ENCODE results near the gene NUDT8.
"Not testable (repeated sequence)": the region's sequence is repeated elsewhere in the genome, so short reads cannot be mapped to it uniquely, and the experiment has no call there.

Gene NUDT8

DNA sequence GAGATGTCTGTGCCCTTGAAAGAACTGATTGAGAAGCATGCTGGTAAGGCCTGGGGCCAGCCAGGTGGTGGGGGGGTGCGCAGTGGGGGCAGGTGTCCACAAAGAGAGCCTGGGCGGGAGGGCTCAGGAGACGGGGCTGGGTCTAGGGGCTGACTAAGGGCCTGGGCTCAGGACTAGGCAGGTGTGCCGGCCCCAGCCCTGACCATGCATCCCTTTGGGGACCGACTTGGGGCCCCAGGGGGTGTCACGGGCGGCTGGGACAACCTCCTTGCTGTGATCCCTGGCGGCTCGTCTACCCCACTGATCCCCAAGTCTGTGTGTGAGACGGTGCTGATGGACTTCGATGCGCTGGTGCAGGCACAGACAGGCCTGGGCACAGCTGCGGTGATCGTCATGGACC lies 18.6 kb downstream of the NUDT8 start:
- no peak for FAIRE-seq

DNA sequence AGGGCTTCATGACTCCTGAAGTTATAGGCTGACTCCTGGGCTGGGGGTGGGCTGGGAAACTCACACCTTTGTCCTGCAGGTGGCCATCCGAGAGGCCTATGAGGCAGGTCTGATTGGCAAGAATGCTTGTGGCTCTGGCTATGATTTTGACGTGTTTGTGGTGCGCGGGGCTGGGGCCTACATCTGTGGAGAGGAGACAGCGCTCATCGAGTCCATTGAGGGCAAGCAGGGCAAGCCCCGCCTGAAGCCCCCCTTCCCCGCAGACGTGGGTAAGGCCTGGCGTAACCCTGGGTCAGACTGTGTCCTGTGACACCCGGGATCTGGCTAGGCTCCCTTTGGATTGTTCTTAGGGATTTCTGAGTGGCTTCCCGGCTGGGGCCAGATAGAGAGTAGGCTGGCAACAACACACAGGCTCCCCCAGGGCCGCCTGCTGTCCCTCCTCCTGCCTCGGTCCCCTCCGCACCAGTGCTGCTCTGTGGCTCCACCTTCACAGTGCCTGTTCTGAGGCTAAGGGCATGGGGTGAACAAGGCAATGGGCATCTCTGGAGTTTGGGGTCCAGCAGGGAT lies 19.4 kb downstream of the NUDT8 start:
- no peak for FAIRE-seq

DNA sequence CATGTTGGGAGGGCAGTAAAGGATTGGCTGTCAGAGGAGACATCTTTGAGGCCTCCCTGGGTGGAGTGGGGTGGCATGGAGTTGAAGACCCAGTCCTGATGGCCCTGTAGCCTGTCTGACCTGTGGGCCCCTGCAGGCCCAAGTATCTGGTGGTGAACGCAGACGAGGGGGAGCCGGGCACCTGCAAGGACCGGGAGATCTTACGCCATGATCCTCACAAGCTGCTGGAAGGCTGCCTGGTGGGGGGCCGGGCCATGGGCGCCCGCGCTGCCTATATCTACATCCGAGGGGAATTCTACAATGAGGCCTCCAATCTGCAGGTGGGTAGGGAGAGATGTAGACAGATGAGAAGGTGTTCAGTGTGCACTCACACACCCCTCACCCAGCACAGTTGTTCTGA lies 20.4 kb downstream of the NUDT8 start:
- FAIRE-seq: no peak

DNA sequence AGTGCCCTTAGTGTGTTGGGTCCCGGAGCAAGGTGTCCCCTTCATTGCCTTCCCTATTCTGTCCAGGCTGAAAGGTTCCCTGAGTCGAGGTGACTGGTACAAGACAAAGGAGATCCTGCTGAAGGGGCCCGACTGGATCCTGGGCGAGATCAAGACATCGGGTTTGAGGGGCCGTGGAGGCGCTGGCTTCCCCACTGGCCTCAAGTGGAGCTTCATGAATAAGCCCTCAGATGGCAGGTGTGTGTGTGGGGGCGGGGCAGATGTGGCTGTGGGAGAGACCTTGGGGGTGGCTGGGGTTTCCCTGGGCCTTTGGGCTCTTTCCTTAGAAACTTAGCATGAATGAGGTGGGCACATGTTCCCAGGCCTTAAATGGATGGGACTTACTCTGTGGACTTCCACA lies 21.3 kb downstream of the NUDT8 start:
- no peak for FAIRE-seq

DNA sequence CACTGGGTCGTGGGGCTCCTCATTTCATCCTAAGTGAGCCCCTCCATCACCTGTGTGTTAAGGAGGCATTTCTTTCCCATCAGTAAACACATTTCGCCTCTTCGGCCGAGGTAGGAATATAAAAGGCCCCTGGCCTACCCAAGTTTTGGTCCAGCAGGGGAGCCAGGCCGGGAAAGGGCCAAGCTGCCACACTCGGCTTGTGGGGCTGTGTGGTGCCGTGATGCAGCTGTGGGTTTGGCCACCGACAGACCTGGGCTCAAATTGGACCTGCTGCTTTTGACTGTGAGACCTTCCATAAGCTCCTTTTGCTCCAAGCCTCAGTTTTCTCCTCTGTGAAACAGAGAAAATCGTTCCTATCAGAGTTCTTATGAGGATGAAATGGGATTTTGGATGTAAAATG lies 22.2 kb downstream of the NUDT8 start:
- no peak for FAIRE-seq

DNA sequence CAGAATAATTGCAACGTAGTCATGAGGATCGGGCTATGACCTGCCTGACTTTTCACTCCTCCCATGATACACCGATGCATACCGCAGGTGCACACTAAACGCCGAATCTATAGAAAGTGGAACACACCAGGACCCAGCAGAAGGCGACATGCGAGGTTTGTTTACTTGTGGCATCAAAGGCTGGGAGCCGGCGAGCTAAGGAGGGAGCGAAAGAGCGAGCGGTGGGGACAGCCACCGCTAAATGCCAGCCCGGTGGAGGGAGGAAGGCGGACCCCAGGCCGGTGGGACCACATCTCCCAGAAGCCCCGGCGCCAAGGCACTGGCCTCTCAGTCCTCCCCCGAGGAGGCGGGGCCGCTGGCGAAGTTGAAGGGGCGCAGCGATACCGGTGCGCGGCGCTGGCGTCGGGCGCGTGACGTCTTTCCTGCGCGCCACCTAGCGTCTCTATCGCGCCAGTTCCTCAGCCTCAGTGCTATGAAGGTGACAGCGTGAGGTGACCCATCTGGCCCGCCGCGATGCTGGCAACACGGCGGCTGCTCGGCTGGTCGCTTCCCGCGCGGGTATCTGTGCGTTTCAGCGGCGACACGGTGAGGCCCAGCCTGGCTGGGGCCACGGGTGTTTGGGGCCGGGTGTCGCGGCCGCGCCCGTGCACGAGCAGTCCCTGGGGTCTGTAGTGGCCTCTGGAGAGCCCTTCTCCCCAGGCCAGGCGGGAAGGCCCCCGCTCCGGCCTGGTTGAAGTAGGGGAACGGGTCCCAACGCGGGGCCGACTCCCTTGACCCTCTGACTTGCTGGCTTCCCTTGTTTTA lies 23.0 kb downstream of the NUDT8 start, which contains the start of gene NDUFV1:
NDUFV1 (plus strand) TSS at position 445 of the 804 bp plus-strand sequence; CDS start at position 514, 69 bp downstream.
- peak; percentile 76 for FAIRE-seq

GRCh38 chr11:67606093-67606491 lies 23.6 kb downstream of the NUDT8 start:
- FAIRE-seq: no peak

GRCh38 chr11:67605231-67606011 lies 24.3 kb downstream of the NUDT8 start:
- FAIRE-seq: no peak

GRCh38 chr11:67604815-67605214 lies 24.9 kb downstream of the NUDT8 start:
- no peak for FAIRE-seq

GRCh38 chr11:67604119-67604518 lies 25.6 kb downstream of the NUDT8 start:
- FAIRE-seq: not testable (repeated sequence)

- FAIRE-seq: no peak
Measured at GRCh38 chr11:67601098-67601497, 28.6 kb downstream of the NUDT8 start.

DNA sequence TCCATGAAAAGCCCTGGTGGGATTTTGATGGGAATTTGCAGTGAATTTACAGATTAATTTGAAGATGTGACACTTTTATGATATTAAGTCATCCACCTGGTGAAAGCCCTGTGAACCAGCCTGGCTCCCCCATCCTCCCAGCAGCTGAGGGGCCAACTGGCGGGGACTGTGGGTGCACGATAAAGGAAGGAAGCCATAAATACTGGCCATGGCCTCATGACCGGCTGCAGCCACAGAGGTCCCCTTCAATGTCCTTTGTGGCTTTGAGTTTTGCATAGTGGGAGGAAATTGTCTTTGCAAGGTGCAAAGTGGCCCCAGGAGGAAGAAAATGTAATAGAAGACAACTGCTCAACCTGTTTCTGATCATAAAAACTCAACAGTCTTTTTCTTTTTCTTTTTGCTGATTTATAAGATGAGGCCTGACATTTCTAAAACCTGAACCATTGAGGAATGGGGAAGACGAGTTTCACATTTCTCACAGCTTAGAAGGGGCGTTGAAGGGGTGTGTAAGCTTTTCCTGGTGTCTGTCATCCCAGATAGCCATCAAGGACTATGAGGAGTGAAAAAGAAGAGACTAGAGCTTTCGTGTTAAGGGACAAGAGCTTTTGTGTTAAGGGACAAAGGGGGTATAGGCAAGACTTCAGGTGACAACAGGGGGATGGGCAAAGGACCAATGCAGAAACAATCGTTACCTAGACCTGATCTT lies 29.3 kb downstream of the NUDT8 start:
- no peak for FAIRE-seq

DNA sequence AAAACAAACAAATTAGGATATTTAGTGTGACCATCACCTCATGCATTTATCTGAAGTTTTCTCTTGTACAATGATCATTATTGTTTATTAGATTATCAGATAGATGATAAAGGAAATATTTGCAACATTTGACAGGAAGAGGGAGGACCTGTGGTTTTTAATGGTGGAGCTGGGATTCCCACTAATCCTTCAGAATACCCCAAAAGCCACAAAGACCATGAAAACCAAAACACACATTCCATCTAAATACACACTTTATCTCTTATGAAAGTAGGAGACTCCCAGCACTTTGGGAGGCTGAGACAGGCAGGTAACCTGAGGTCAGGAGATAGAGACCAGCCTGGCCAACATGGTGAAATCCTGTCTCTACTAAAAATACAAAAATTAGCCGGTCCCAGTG lies 30.6 kb downstream of the NUDT8 start:
- no peak for FAIRE-seq

DNA sequence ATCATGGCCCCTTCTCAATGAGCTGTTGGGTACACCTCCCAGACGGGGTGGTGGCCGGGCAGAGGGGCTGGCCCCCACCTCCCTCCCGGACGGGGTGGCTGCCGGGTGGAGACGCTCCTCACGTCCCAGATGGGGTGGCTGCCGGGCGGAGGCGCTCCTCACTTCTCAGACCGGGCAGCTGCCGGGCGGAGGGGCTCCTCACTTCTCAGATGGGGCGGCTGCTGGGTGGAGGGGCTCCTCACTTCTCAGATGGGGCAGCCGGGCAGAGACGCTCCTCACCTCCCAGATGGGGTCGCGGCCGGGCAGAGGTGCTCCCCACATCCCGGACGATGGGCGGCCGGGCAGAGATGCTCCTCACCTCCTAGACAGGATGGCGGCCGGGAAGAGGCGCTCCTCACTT lies 31.8 kb downstream of the NUDT8 start:
- FAIRE-seq: not testable (repeated sequence)

- not testable (repeated sequence) for FAIRE-seq
Measured at GRCh38 chr11:67597458-67597857, 32.3 kb downstream of the NUDT8 start.

DNA sequence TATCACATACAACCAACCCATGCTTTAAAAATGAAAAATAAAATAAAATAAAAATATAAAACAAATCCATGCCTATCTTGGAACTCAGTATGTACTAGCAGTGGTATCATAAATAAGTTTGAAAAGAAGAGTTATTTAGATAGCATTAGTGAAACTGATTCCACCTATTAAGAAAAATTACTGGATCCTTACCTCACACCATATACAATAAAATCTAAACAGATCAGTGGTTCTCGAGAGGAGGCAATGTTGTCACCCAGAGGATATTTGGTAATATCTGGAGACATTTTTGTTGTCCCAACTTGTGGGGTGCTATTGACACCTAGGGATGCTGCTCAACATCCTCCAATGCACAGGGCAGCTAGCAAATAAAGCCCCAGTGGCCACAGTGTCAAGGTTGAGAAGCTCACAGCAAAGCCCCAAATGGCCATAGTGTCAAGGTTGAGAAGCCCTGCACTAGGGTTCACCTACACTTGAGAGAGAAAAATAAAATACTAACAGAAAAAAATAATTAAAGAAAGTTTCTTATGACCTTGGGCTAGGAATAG lies 32.9 kb downstream of the NUDT8 start:
- FAIRE-seq: no peak

DNA sequence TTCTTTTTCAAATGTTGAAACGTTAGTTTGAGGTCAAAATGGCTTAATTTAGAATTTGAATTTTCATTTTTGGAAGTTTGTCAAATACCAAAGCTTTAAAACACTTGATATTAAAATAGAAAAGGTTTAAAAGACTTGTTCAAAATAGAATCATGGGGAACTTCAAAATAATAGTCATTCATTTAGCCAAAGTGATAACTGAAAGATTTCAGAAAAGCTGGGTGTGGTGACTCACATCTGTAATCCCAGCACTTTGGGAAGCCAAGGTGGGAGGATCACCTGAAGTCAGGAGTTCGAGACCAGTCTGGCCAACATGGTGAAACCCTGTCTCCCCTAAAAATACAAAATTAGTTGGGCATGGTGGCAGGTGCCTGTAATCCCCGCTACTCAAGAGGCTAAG lies 35.3 kb downstream of the NUDT8 start:
- FAIRE-seq: no peak

- FAIRE-seq: no peak
Measured at GRCh38 chr11:67593565-67593905, 36.2 kb downstream of the NUDT8 start.

DNA sequence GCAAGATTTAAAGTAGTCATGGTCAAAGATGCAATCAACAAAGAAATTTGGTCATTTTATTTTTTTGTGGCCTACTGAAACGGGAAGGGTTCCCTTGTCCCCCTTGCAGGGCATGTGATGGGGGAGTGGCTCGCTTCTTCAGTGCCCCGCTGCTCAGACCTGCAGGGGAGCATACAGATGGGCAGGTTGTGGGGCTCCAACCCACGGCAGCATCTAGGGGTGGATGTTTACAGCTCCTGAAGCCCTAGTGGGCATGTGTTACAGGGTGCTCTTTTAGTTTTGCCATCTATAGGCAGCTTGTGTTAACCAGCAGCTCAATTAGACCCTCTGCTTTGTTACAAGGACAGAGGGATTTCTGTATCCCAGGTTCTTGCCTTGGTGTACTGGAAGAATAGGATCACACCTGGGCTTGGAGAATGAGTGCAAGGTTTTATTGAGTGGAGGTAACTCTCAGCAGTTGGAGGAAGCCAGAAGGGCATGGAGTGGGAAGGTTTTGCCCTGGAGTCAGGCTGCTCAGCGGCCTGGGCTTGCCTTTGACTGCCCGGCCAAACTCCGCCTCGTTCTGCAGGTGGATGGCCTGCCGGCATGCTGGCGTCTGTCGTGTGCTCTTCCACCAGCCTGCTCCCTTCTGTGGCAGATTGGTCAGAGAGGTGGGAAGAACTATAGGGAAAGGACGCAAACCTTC lies 36.7 kb downstream of the NUDT8 start:
- no peak for FAIRE-seq

DNA sequence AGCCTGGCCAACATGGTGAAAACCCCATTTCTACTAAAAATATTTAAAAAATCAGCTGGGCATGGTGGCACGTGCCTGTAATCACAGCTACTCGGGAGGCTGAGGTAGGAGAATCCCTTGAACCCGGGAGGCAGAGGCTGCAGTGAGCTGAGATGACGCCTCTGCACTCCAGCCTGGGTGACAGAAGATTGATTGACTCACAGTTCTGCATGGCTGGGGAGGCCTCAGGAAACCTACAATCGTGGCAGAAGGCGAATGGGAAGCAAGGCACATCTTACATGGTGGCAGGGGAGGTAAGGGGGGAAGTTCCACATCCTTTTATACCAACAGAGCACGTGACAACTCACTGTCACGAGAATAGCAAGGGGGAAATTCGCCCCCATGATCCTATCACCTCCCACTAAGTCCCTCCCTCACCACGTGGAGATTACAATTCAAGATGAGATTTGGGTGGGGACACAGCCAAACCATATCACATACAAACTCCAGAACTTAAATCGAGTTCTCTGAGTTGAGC lies 40.8 kb downstream of the NUDT8 start:
- FAIRE-seq: not testable (repeated sequence)

GRCh38 chr11:67588136-67588503 lies 41.6 kb downstream of the NUDT8 start:
- FAIRE-seq: no peak

DNA sequence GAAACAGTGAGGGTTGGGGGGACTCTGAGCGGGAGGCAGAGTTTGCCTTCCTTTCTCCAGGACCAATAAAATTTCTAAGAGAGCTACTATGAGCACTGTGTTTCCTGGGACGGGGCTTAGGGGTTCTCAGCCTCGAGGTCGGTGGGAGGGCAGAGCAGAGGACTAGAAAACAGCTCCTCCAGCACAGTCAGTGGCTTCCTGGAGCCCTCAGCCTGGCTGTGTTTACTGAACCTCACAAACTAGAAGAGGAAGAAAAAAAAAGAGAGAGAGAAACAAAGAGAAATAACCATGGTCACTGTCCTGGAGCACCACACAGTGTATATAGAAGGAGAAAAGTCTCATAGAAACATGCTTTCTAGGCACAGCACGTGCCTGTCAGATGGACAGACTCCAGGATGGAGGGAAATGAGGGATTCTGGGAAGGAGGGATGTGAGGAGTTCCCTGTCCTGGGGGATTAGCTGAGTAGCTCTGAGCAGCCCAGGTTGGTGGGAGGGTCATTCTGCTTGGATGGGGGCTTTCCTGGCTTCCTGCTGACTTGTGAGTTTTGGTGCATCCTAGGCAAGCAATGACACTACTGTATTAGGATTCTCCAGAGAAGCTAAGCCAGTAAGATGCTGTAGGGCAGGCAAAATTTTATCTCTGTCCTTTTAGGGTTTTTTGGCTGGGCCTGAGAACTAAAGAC lies 43.0 kb downstream of the NUDT8 start:
- FAIRE-seq: no peak

Data from A204.1 (cell line).